Adipocyte (in vitro differentiated cells): ENCODE measurements around the gene LAMB3.

ENCODE experiments used
- DNase-seq: peaks from one replicate; pipeline ENCODE4 v3.0.0-alpha.2; 2015; ENCODE audit warnings: low read depth
- H3K27me3 ChIP-seq: replicated peaks from 2 replicates; pipeline ENCODE4 v1.7.0; 2013; ENCODE audit warnings: mild to moderate bottlenecking, low read length, moderate library complexity; ENCODE audit not compliant: control insufficient read depth, insufficient read depth
- H3K36me3 ChIP-seq: 2 replicates; pipeline ENCODE4 v1.7.0; 2013; ENCODE audit warnings: low read length, mild to moderate bottlenecking, moderate library complexity; ENCODE audit not compliant: control insufficient read depth, insufficient read depth, severe bottlenecking
- H3K4me1 ChIP-seq: 2 replicates; pipeline ENCODE4 v1.7.0; 2013; ENCODE audit warnings: mild to moderate bottlenecking, low read length, moderate library complexity; ENCODE audit not compliant: control insufficient read depth, insufficient read depth
- H3K4me3 ChIP-seq: 2 replicates; pipeline ENCODE4 v1.7.0; 2013; ENCODE audit warnings: mild to moderate bottlenecking, low read length, moderate library complexity
- H3K9ac ChIP-seq: 2 replicates; pipeline ENCODE4 v1.7.0; 2013; ENCODE audit warnings: mild to moderate bottlenecking, low read length, moderate library complexity
- H3K9me3 ChIP-seq: 2 replicates; pipeline ENCODE4 v1.7.0; 2013; ENCODE audit warnings: mild to moderate bottlenecking, low read length, moderate library complexity; ENCODE audit not compliant: control insufficient read depth

LAMB3 gene

DNA sequence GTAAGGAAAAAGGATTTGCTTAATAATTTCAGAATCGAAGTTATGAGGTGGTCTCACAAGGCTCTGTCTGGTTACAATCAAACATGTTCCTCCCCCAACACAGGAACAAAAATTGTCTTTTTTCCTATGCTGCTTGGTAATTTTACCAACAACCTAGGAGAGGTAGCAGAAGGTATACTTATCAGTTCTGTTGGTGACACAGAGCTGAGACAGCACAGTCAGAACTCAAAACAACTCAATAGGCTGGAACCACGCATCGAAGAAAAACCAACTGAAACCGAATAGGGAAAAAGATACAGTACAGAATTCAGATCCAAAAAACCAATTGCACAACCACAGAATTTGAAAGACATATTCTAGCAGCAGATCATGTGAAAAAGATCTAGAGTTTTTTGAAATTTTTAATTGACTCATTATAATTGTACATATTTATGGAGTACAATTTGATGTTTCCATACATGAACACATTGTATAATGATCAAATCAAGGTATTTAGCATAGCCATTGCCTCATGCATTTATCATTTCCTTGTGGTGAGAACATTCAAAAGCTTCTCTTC lies 26.8 kb upstream of the LAMB3 start:
- H3K4me3 ChIP-seq = no peak overlapping the region
- peak overlapping the region; percentile 24 for H3K9ac ChIP-seq
- DNase-seq = no peak
- H3K9me3 ChIP-seq = no peaks in the 10 kb centered on the region
- peaks cover 19% of the 10 kb centered on the region for H3K4me1 ChIP-seq
- no peaks in the 10 kb centered on the region for H3K27me3 ChIP-seq
- no peaks in the 10 kb centered on the region for H3K36me3 ChIP-seq

DNA sequence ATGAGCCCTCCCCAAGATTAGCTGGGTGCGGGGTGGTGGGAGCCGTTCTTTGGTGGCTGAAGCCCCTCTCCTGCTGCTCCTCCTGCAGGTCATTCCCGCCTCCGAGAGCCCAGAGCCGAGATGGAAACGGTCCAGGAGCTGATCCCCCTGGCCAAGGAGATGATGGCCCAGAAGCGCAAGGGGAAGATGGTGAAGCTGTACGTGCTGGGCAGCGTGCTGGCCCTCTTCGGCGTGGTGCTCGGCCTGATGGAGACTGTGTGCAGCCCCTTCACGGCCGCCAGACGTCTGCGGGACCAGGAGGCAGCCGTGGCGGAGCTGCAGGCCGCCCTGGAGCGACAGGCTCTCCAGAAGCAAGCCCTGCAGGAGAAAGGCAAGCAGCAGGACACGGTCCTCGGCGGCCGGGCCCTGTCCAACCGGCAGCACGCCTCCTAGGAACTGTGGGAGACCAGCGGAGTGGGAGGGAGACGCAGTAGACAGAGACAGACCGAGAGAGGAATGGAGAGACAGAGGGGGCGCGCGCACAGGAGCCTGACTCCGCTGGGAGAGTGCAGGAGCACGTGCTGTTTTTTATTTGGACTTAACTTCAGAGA lies 23.4 kb upstream of the LAMB3 start:
- peak; percentile 54 for DNase-seq
- Histone ChIP-seq H3K27me3 (no peaks in the 10 kb centered on the region), H3K9me3 (peaks cover 3% of the 10 kb centered on the region), H3K36me3 (no peaks in the 10 kb centered on the region), H3K4me1 (peaks cover 47% of the 10 kb centered on the region), H3K9ac (peak overlapping the region; percentile 92), H3K4me3 (peak overlapping the region; percentile 85)

DNA sequence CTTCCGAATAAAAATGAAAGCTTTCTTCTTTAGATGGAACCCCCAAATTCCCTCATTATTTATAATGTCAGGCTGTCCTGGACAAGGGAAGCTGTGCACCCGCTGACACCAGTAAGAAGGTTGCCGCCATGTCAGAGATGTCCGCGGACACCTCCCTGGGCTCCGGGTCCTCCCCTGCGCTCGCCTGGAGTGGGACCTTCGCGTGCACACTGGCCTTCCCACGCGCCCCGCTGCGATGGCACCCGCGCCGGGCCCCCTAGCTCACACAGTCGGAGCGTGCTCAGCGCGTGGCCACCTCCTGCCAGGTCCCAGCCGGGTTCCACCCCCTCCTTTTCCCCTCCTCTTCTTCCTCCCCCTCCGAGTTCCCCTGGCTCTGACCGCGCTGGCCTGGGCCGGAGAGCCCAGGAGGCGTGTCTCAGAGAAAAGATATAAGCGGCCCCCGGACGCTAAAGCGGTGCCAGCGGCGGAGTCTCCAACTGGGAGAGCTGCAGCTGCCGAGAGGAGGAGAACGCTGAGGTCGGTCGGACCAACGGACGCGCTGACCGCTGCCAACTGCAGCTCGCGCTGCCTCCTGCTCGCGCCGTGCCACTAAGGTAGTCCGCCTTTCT lies 22.8 kb upstream of the LAMB3 start, which contains the start of gene G0S2:
Gene G0S2 (plus strand): TSS at position 456 of the 608 bp plus-strand sequence. CDS start 273 bp downstream, outside the sequence.
- H3K4me1 ChIP-seq = peaks cover 53% of the 10 kb centered on the region
- peak; percentile 73 for DNase-seq
- no peaks in the 10 kb centered on the region for H3K27me3 ChIP-seq
- no peaks in the 10 kb centered on the region for H3K36me3 ChIP-seq
- peak within 1 kb of the TSS; percentile 85 for H3K4me3 ChIP-seq
- H3K9me3 ChIP-seq = peaks cover 3% of the 10 kb centered on the region
- H3K9ac ChIP-seq = peak within 1 kb of the TSS; percentile 92

DNA sequence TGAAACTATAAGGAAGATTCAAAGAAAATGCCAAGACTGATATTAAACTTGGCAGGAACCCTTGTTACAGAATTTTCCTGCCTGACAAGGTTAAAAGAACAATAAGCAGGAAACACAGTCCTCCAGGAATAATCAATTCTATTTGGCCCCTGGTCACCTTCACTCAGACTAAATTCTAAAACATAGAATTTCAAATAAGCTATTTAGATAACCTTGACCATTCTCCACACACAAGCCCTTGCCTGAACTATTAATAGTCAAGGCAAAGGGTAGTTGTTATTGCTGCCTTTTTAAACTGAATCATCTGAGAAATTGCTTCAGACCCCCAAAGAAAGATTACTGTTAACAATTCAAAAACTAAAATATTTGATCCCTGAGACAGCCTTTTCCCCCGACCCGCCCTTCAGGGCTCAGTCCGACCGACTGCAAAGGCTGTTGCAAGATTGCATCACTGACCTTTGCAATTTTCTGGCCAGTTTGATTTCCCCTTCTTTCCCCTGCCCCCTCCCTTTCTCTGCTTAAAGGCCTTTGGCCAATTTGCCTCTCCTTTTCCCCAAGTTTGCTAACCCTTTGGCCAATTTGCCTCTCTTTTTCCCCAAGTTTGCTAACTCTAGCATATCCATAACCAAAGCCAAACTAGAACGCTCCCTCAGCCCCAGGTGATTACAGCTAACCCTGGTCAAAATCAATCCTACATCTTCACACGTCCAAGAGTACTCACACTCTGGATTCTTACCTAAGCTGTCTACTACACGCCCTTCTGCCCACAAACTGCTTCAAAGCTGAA lies 21.6 kb upstream of the LAMB3 start:
- H3K9me3 ChIP-seq = peaks cover 3% of the 10 kb centered on the region

DNA sequence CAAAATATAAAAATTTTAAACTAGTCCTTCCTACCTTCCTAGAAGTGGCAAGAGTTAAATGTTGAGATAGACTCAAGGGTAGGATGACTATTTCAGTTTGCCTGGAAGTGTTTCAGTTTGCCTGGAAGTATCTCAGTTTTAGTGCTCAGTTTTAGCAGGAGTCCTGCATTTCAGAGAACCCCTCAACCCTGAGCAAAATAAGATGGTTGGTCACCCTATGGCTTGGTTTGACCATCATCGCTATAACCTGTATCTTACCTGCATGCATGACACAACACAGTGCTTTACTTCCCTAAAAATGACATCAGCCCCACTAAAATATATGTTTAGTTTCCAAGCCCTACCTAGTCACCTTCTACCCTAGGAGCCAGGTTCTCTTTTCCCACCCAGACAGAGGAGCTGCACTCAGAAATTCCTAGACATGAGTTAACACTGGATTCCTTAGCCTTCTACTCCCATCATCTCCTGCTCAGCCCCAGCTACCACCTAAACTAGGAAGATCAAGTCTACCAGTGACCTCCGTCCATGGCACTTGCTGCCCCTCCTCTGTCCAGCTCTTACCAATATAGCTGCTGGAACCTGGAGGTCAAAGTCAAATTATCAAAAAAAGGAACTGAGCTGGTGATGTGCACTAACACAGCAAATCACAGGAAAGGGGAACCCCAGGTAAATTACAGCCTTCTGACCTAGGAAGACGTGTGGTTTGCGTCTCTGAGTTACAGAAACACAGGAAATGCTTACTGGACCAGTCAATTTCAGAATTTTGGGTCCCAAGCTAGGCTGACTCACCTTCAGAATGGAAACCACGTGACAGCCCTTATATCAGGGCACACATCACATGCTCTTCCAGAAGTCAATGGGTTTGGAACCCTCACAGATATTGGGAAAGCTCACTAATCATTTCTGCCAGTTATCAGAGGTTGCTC lies 20.7 kb upstream of the LAMB3 start:
- no peaks in the 10 kb centered on the region for H3K36me3 ChIP-seq
- H3K9ac ChIP-seq = peak overlapping the region; percentile 92
- peaks cover 3% of the 10 kb centered on the region for H3K9me3 ChIP-seq
- H3K27me3 ChIP-seq = no peaks in the 10 kb centered on the region
- H3K4me3 ChIP-seq = peak overlapping the region; percentile 61
- no peak for DNase-seq
- peaks cover 57% of the 10 kb centered on the region for H3K4me1 ChIP-seq

More for the DNA sequence above, 21.6 kb upstream of the LAMB3 start:
- peak overlapping the region; percentile 92 for H3K9ac ChIP-seq
- H3K4me3 ChIP-seq = peak overlapping the region; percentile 85
- no peaks in the 10 kb centered on the region for H3K27me3 ChIP-seq
- H3K4me1 ChIP-seq = peaks cover 56% of the 10 kb centered on the region
- peak; percentile 41 for DNase-seq
- no peaks in the 10 kb centered on the region for H3K36me3 ChIP-seq

DNA sequence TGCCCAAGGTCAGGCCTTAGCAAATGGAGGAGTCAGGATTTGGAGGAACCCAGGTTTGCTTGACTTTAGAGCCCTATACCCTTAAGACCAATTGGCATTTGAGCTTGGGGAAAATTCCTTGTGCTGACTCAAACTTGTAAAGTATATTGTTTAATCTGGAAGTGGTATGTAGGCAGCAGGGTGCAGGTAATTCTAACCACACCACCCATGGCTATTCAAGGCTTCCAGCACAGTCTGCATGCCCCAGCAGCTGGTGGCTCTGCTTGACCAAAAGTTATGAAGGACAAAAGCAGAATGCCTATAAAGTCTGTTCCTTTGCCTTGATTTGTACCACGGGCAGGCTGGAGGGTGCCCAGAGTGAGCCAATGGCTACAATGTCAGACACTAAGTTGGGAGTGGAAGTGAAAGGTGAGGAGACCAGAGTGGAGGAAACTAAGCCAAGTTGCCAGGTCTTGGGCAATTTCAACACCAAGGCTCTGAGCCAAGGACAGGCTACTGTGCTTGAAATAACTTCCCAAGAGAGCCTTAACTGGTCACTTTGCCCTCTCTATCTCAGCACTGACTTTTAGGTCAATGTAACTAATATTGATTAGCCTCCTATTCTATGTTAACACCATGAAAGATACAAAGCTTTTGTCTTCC lies 18.3 kb upstream of the LAMB3 start:
- Histone ChIP-seq H3K4me1 (peaks cover 57% of the 10 kb centered on the region), H3K9ac (peak overlapping the region; percentile 83), H3K4me3 (peak overlapping the region; percentile 40), H3K27me3 (no peaks in the 10 kb centered on the region), H3K9me3 (peaks cover 3% of the 10 kb centered on the region), H3K36me3 (no peaks in the 10 kb centered on the region)
- no peak for DNase-seq

DNA sequence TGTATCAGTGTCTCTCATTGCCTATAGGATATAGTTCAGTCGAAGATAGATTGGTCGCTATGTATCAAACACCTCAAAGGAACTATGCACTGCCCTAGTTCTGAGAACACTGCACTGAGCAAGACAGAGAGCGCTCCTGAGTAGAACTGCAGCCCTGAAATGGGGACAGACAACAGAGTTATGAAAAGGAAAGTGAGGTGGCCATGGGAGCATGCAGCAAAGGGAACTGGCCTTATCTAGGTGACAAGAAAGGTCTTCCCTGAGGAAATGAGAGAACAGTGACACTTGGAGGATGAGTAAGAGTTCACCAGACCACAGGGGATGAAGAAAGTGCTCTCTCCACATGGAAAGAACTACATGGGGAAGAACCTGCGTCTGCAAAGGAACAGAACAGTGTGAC lies 15.5 kb upstream of the LAMB3 start:
- H3K9me3 ChIP-seq = peaks cover 3% of the 10 kb centered on the region

DNA sequence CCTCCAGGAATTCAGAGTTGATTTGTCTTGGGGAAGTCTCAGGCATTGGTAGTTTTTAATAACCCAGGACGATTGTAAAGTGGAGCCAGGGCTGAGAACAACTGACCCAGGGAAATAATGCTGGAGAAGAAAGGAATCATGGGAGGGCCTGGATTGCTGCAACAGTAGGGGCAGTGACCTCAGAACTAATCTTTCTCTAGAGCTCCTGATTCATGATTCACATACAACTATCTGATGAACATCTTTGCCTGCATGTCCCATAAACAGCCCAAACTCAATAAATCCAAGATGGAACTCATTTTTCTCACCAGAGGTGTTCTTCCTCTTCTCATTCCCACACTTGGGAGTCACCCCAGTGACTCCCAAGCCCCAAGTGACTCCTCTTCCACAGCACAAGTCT lies 14.9 kb upstream of the LAMB3 start:
- Histone ChIP-seq H3K9me3 (peaks cover 3% of the 10 kb centered on the region), H3K36me3 (no peaks in the 10 kb centered on the region), H3K27me3 (no peaks in the 10 kb centered on the region), H3K9ac (no peak overlapping the region), H3K4me3 (no peak overlapping the region), H3K4me1 (peaks cover 66% of the 10 kb centered on the region)
- DNase-seq = no peak

More for the DNA sequence above, 15.5 kb upstream of the LAMB3 start:
- Histone ChIP-seq H3K36me3 (no peaks in the 10 kb centered on the region), H3K4me3 (no peak overlapping the region), H3K9ac (peak overlapping the region; percentile 13), H3K27me3 (no peaks in the 10 kb centered on the region), H3K4me1 (peaks cover 66% of the 10 kb centered on the region)
- DNase-seq = no peak

DNA sequence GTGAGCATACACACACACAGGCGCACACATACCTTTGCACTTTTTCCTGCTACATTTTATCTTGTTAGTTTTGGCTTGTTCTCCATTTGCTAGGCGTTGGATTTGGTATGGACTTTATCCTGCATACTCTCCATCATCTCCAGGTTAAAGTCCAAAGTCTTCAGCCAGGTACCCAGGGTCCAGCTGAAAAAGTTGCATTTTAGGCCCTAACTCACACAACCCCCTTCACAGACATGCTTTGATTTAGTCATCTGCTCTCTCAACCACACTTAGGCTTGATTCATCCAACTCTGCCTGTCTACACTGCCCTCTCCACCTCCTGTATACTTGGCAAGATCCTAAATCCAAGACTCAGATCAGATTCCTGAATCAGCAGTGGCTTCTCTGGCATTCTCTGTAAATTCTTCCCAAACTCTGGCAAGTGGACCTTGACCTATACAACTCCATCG lies 10.7 kb upstream of the LAMB3 start:
- peaks cover 47% of the 10 kb centered on the region for H3K4me1 ChIP-seq
- H3K9me3 ChIP-seq = no peaks in the 10 kb centered on the region
- no peak overlapping the region for H3K9ac ChIP-seq
- DNase-seq = no peak
- H3K27me3 ChIP-seq = no peaks in the 10 kb centered on the region
- H3K4me3 ChIP-seq = no peak overlapping the region
- H3K36me3 ChIP-seq = no peaks in the 10 kb centered on the region

DNA sequence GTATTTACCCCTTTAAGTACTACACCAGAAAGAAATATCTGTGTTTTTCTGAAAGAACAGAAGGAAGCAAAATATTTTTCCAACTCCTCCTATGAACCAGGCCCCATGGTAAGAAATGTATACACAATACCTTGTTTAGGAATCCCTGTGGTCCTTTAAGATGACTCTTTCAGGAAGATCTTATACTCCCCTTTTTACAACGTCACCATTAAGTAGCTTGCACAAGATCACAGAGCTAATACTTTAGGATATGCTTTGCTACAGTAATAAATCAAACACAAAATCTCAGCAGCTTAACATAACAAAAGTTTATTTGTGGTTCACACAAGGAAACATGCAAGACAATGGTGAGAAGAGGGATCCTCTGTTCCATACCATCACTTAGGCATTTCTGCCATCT lies 8.8 kb upstream of the LAMB3 start:
- Histone ChIP-seq H3K27me3 (no peaks in the 10 kb centered on the region), H3K9ac (no peak overlapping the region), H3K4me3 (no peak overlapping the region), H3K9me3 (no peaks in the 10 kb centered on the region), H3K36me3 (no peaks in the 10 kb centered on the region), H3K4me1 (peaks cover 37% of the 10 kb centered on the region)
- DNase-seq = no peak
